ENCODE data around the gene F9.
"Not testable (repeated sequence)": the region's sequence is repeated elsewhere in the genome, so short reads cannot be mapped to it uniquely, and the experiment has no call there.

The F9 gene

DNA sequence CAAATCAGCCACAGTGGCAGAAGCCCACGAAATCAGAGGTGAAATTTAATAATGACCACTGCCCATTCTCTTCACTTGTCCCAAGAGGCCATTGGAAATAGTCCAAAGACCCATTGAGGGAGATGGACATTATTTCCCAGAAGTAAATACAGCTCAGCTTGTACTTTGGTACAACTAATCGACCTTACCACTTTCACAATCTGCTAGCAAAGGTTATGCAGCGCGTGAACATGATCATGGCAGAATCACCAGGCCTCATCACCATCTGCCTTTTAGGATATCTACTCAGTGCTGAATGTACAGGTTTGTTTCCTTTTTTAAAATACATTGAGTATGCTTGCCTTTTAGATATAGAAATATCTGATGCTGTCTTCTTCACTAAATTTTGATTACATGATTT, at the start of gene F9:
Gene F9, plus strand, starts transcription at position 190 of the 400 bp plus-strand sequence. Its CDS starts 26 bp downstream, at position 216.
- DNase-seq (ENCODE audit: low read depth, low spot score): no peak

DNA sequence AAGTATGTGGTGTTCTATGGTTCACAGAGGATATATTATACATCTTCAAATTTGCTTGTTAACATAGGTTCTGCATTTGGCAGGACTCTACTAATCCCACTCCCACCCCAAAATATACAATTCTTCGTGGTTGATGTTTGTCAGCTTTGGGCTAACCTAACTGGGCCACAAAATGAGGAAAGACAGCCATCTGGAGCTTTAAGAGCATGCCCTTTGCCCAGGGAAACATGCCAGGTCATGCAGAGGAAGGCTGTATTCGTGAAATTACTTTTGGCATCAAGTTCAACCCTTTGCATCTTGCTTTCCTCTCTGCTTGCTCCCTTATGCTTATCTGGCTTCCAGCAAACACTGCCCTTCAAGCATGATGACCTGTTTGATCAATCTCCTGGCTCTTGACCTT, 46.8 kb upstream of the F9 start:
- no peak for DNase-seq (ENCODE audit: low read depth, low spot score)

DNA sequence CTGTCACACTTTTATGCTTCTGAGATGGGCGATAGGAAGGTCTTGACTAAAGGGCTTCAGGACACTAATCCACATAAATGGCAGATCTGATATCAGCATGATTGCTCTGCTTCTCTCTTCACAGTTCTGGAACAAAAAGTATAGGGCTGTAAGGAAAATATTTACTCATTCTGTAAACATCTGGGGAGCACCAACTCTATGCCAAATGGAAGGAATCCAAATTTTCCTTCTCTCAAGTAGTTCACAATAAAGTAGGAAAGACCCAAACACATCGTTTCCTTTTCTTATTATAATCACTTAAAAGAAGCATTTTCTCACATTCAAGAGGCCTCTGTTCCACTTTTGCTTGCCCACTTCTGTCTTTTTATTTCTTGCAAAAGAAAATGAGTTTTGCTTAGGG, 45.9 kb upstream of the F9 start:
- DNase-seq (ENCODE audit: low read depth, low spot score): no peak

DNA sequence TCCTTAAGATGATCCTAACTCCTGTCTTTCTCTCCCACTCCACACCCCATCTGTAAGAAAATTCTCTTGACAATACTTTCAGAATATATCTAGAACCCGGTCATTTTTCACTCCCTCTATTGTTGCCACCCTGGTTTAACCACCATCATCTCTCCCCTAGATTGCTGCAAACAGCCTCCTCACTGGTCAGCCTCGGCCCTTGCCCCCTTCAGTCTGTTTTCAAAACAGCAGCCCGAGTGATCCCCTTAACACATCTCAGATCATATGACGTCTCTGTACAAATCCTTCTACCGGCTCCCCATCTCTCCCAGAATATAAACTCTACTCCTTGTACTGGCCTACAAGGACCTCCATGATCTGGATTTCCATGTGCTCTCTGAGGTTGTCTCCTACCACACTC, 35.2 kb upstream of the F9 start:
- no peak for DNase-seq (ENCODE audit: low read depth, low spot score)

DNA sequence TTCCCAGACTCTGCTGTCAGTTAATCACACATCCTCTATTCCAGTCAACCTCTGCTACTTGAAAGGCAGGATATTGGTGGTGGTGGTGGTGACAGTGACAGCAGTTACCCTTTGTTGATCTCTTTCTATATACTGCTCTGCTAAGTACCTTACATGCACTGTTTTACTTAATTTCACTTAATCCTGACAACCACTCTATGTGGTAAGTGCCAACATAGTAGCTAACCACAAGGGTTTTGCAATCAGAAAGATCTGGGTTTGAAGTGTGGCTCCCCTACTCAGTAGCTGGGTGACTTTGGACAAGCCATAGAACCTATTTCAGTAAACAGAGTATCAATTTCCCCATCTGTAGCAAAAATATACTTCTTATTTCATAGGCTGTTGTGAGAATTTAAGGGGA, 24.2 kb upstream of the F9 start:
- DNase-seq (ENCODE audit: low read depth, low spot score): no peak

DNA sequence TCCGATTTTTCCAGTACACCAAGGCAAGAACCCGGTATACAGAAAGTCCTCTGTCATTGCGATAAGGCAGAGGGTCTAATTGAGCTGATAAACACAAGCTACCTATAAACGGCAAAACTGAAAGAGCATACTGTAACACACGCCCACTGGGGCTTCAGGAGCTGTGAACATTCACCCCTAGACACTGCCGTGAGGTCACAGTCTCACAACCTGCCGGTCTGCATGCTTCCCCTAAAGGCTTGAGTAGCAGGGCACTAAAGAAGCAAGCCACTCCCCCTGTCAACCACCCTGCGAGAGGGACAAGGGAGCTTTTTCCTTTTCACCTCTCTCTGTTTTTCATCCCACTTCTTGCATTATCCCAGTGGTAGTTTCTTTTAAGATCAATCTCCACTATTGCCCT, 22.4 kb upstream of the F9 start:
- DNase-seq (ENCODE audit: low read depth, low spot score): no peak

DNA sequence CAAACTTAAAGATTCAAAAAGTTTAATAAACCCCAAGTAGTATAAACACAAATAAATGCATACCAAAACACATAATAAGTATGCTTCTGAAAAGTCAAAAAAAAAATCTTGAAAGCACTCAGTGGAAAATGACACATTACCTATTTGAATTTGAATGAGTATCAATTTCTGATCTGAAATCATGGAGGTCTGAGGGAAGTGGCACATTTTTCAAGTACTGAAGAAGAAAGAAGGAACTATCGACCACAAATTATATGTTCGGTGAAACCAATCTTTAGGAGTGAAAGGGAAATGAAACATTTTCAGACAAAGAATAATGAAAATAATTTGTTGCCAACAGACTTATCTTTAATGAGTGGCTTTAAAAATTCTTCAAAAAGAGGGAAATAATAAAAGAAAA, 12.1 kb upstream of the F9 start:
- DNase-seq (ENCODE audit: low read depth, low spot score): no peak

DNA sequence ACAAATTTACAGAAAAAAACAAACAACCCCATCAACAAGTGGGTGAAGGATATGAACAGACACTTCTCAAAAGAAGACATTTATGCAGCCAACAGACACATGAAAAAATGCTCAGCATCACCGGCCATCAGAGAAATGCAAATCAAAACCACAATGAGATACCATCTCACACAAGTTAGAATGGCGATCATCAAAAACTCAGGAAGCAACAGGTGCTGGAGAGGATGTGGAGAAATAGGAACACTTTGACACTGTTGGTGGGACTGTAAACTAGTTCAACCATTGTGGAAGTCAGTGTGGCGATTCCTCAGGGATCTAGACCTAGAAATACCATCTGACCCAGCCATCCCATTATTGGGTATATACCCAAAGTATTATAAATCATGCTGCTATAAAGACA, 1.7 kb upstream of the F9 start:
- not testable (repeated sequence) for DNase-seq (ENCODE audit: low read depth, low spot score)

DNA sequence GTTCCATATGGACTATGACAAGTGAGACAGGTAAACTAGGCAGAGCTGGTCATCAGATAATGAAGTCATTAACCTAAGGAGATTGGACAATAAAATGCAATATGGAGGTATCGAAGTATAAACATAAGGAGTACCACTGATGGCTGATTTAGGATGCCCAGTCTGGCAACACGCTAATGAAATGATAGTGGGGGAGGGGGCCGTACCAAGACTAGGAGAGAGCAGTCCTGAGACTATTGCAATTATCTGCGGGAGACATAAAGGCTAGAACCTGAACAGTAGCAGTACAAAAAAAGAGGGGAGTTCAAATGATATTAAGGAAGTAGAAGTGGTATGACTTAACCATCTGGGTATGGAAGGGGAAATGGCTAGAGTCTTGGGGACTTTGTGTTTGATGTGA, 2.3 kb downstream of the F9 start:
- no peak for DNase-seq (ENCODE audit: low read depth, low spot score)

DNA sequence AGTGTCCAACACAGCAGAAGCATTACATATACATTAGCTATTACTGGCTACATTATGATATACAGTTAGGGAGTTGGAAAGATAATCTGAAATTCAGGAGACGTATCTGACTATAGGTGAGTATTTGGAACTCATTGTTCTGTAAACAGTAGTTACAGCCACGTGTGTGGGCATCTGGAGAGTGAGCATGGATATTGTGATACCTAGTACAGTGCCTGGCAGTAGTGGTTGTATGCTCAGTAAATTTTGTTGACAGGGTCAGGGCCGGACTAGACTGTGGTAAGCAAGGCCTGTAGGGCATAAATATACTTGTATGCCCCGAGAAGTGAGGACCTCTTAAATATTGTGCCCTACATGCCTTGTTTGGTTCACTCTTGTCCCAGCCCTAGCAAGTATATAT, 2.9 kb downstream of the F9 start:
- no peak for DNase-seq (ENCODE audit: low read depth, low spot score)

DNA sequence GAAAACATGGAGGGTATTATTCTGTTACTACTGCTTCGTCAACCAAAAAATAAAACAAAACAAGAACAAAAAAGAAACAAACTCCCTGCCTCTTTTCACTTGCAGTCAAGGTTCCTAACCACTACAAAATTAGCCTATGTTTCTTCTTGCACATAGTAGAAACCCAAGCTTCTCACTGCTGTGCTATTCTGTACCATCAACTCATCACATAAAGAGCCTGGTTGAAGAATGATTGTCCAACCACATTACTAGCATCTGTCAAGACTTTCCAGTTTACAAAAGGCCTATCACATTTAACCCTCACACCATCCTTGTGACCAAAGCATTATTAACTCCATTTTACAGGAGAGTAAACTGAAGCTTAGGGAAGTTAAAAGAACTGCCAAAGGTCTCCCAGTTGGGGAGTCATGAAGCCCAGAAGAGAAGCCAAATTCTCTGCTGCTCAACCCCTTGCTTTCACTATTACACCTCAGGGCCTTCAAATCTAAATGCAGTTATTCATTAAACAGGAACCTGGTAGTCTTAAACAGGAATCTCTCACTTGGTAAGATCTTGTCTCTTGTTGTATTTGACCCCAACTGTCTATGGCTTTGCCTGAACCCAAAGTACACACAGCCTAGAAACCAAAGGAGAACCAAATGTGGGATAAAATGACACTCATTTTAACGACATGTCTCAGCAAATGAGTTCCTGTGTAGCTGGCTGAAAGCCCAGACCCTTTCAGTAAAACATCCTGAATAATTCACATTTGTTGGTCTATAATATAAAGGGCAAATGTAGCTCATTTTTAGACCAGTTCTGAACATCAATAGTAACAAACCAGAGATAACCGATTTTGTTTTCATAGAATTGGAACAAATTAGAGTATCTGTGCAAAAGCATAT, 8.6 kb downstream of the F9 start:
- DNase-seq (ENCODE audit: low read depth, low spot score): peak; percentile 49

DNA sequence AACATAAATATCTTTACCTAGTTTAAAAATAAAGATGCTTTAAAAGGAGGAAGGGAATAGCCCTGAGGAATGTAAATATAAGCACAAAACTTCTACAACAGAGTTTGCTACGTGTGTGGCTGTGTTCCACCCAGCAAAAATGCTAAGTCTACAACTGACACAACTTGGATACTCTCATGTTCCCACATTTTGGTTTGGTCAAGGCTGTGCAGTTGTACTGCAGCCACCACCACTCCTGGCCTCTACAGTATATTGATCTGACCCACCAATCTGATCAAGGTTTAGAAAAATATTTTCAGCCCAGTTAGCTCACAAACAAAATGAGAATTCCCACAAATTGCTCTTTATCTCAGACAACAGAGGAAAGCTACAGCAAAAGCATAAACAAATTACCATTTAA, 12.1 kb downstream of the F9 start:
- DNase-seq (ENCODE audit: low read depth, low spot score): no peak

DNA sequence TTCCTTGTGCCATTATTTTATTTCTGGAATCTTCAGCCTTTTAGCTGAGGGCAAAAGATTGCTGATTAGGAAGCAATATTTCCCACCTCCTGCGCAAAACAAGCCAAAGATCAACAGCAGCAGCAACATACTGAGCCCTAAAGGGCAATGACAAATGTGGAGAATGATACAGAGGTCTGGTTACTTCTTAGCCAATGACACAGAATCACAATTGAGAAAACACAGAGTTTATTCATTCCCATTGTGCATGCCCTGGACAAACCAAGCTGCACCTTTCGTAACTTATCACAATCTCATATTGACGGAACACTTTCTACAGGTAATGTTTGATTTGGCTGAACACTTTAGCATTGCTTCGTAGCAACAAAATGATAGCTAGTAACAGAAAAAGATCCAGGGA, 13.4 kb downstream of the F9 start:
- no peak for DNase-seq (ENCODE audit: low read depth, low spot score)

DNA sequence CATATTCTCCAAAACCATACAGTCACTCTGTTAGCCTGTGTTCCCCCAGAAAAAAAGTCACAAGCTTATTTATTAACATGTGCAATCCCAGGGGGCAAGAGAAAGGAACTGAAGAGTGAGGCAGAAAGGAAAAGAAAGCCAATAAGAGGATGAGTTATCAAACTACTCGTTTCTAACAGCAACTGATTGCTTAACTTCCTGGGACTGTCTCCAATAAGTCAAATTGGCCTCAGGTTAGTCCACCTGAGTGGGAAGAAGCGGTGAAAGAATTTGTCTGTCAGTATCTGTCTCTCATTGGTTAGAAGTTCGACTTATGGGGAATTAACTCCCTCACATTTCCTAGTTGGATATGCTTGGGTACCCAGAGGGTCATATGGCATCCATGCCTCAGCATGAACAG, 14.1 kb downstream of the F9 start:
- no peak for DNase-seq (ENCODE audit: low read depth, low spot score)

DNA sequence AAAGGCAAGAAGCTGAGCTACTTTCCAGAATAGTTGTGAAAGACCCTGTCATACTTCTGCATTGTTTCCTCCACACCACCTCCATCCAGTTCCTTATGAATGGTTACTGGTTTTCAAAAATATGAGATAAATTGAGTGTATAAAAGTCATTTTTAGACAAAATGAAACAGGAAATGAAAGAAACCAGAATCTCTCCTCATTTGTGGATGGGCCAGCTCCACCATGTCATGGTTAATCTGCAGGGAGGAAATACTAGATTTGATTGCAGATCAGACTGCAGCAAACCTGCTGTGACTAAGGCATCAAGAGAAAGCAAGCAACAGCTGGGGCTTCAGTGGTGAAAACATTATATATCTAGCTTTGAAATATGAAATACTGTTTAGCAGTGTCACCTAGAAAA, 23.8 kb downstream of the F9 start:
- DNase-seq (ENCODE audit: low read depth, low spot score): no peak

DNA sequence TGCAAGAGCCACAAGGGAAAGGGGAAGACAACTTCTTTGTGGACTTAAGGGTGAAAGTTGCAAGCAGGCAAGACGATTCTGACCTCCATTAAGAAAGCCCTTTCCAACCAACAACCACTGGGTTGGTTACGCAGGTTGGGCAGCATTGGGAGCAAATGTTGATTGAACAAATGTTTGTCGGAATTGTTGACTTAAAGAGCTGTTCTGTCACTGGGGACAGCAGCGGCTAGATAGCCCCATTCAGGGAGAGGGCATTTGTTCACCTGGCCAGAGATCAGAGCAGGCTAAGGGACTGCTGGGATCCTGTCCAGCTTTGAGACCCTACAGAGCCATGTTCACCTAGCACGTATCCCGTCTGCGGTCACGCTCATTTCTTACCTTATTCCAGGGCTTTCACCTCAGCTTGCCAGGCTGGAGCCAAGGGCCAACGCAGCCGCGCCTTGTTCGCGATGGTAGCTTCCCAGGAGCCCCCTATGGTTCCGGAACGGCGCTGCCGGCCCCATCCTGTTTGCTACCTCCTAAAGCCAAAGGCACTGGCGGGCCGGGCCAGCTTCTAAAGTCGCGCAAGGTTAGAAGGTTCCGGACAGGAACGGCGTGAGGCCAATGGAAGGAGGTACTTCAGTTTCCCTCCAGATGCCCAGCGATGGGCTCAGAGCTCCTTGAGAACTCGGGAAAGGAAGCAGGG, 24.6 kb downstream of the F9 start:
- no peak for DNase-seq (ENCODE audit: low read depth, low spot score)

DNA sequence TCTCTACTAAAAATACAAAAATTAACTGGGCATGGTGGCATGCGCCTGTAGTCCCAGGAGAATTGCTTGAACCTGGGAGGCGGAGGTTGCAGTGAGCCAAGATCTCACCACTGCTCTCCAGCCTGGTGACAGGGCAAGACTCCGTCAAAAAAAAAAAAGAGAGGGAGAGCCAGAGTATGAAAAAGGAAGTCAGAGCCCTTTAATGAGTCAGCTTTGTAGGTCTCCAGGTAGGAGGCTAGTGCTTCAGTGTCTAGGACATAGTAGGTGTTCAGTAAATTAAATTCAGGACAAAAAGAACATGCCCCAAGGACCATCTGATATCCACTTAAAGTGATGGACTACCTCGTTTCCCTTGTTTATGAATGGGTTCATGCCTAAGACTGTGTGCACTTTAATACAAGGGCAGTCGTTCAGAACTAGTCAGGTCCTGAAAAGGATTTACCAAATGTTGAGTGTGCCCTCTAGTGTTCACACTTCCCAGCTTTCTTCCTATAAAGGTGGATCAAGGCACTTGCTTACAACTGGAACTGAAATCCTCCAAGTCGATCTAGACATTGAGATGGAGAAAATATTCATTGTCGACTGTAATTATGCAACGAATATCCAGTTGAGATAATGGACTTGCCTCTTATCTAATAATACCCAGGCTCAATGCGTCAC, 29.0 kb downstream of the F9 start:
- peak; percentile 75 for DNase-seq (ENCODE audit: low read depth, low spot score)

DNA sequence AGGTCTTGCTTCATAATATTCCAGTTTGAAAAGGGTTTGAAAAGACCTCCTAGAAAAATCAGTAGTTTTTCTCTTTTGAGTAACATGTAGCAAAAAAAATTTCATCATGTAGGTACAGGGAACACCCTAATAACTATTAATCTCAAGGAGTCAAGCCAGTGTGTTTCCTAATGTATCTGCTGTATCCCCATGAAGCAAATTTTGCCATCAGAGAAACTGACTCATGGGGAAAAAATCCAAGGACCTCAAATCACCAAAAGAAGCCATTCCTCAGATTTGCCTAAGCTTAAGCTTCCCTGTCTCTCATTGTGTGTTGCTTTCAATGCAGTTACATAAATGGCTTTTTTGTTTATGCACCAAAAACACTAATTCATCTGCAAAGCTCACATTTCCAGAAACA, 29.7 kb downstream of the F9 start:
- peak; percentile 44 for DNase-seq (ENCODE audit: low read depth, low spot score)

DNA sequence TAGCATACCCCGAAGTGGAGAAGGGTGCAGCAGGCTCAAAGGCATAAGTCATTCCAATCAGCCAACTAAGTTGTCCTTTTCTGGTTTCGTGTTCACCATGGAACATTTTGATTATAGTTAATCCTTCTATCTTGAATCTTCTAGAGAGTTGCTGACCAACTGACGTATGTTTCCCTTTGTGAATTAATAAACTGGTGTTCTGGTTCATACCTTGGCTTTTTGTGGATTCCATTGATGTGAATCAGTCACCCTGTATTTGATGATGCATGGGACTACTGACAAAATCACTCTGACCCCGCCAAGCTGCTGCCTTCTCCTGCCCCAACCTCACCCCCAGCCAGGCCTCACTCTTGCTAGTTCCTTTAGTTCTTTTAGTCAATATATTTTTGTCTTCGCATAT, 32.7 kb downstream of the F9 start:
- peak; percentile 44 for DNase-seq (ENCODE audit: low read depth, low spot score)

DNA sequence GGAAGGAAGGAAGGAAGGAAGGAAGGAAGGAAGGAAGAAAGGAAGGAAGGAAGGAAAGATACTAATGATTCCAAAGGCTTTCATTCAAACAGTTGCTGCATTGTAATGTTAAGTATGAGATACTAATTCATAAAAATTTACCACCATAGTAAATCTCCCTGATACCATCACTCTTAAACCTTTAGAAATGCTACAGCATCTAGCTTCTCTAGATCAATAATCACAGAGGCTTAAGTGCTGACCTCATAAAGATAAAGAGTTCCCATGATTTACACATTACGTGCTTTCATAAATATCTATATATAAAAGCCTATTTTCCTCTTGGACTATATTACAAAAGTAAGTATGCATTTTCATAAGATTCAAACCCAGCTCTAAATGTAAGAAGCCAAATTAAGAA, 36.4 kb downstream of the F9 start:
- no peak for DNase-seq (ENCODE audit: low read depth, low spot score)

DNA sequence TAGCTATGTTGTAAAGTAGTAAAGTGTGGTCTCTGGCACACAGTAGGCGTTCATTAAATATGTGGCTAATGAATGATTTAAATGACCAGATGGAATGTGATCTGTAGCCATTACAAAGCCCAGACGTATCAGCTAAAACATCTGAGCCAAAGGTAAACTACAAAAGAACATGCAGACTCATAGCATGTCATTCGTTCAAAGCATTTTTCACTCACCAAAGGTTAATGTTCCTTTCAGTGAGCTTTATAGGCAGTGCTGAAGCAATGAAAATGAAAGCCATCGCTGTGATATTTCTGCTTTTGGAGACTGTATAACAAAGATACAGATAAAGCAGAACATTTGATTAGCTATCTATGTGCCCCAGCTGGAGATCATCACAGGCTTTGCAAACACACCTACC, 50.5 kb downstream of the F9 start:
- DNase-seq (ENCODE audit: low read depth, low spot score): no peak

DNA sequence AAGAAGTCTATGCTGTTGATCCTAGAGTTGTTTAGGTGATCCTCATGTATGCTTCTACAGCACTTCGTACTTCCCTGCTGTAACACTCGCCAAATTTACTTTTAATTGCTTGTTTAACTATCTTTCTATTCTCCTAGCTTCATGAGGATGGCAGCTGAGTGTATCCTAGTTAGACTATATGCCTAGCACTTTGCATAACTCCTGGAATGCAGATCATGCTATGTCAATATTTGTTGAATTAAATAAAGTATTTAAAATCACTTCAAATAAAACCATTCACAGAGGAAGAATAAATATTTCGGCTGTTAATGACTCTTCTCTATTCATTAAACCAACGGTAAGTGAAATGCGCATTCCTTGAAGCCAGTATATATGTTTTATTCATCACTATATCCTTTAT, 55.1 kb downstream of the F9 start:
- no peak for DNase-seq (ENCODE audit: low read depth, low spot score)

DNA sequence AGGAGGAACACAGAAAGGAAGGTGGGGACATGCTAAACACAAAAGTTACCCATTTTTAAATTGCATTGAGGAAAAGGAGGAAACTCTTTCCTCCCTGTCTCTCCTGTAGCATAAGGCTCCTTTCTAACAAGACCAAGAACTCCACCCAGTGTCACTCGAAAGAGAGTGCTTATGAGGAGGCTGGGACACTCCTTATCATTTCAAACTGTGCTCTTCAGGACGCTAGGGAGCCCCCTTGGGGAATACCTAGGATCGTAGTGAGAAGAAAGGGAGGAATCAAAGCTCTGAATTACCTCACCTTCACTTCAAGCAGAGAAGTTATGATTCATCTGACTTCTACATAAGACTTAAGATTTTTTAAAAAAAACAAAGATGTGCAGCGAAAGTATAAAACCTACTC, 65.5 kb downstream of the F9 start:
- no peak for DNase-seq (ENCODE audit: low read depth, low spot score)
